Measurements from ENCODE around the gene GRIN2C. TPM values are rescaled to one million over a fixed set of nuclear protein-coding genes. Genes with fewer than 3 reads are reported as not detected.

GRIN2C gene
- total RNA-seq, 2 donors from 2014 or later, result 0.87 TPM; not detected in 1

GRCh38 chr17:74860229-74860871 is 665 bp upstream of the GRIN2C start:
- DNase-seq (ENCODE audit: low spot score in 2 of 2) (peak in 1 of 2 donors; percentile 21), ATAC-seq (peak in 1 of 2 donors; percentile 5)
- H3K36me3 Mint-ChIP-seq, result no peaks in the 10 kb centered on the region
- no peak overlapping the region for H3K27ac Mint-ChIP-seq
- no peaks in the 10 kb centered on the region for H3K9me3 Mint-ChIP-seq

DNA sequence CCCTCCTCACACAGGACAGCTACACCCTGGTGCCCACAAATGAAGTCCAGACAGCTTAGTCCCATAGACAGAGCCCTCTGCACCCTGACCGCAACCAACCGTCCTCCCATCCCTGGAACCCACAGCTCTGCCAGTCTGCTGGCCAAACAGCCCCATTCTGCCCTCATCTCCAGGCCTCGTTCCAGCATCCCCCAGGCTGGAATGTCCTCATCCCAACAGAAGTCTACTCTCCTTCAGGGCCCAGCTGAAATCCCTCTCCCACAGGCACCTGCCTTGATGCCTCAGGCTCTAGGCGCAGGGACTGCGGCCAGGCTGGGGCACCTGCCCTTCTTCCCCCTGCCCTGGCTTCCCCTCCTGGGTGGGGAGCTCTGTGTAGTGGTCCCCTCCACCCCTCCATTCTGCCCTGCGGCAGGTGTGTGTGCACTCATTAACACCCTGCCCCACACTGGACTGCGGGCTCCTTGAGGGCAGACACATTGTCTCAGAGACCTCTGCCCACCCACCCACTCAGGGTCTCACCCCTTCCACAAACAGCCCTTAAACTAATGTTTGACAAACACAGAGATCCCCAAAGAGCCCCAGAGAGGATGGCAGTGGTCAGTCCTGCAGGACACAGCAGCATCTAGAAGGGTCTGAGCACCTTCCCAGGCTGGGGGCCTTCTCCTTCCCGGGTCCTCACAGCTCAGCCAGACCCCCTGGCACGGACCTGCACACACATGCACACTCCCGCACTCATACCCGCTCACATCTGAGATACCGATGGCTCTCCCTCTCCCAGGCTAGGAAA is 820 bp downstream of the GRIN2C start:
- H3K9me3 Mint-ChIP-seq, result no peaks in the 10 kb centered on the region
- no peak for DNase-seq (ENCODE audit: low spot score in 2 of 2)
- no peak overlapping the region for H3K27ac Mint-ChIP-seq
- no peaks in the 10 kb centered on the region for H3K36me3 Mint-ChIP-seq
- ATAC-seq, result no peak

DNA sequence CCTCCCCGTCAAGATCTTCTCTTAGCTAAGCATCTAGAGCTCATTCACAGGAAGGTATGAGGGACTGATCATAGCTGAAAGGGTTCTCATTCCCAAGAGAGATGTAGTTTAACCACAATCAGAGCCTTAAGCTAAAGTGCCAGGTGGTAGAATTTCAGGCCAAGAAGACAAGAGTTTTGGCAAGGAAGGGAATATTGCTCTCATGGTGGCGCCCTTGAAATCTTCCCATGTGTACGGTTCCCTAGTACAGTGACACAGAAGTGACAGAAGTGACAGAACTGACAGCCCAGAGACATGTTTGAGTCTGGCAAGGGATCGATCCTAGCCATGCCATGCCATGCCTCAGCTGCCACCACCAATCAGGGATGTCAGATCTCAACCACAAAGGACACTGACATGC is 2.5 kb downstream of the GRIN2C start:
- no peak for DNase-seq (ENCODE audit: low spot score in 2 of 2)
- no peak overlapping the region for H3K27ac Mint-ChIP-seq
- ATAC-seq, result no peak
- no peaks in the 10 kb centered on the region for H3K36me3 Mint-ChIP-seq
- no peaks in the 10 kb centered on the region for H3K9me3 Mint-ChIP-seq

GRCh38 chr17:74856112-74856511 is 3.6 kb downstream of the GRIN2C start:
- Mint-ChIP-seq H3K36me3 (no peaks in the 10 kb centered on the region), H3K9me3 (no peaks in the 10 kb centered on the region), H3K27ac (no peak overlapping the region)
- DNase-seq (ENCODE audit: low spot score in 2 of 2) (no peak), ATAC-seq (no peak)

DNA sequence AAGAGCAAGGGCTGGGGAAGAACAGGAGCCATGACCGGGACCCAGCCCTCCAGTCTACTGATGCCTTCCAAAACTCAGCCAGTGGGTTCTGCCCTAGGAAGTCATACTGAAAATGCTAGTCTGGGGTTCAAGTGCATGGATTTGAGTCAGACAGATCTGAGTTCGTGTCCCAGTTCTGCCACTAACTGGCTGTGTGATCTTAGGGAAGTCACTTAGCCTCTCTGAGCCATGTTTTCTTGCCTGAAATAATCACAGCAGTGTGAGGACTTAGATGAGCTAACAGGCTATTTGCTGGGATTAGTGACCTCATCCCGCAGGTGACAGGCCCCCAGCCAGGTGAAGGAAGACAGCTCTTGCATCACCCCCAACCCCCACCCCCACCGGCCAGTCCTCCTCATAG is 4.4 kb downstream of the GRIN2C start:
- DNase-seq (ENCODE audit: low spot score in 2 of 2) (no peak), ATAC-seq (no peak)
- no peak overlapping the region for H3K27ac Mint-ChIP-seq
- H3K9me3 Mint-ChIP-seq, result no peaks in the 10 kb centered on the region
- no peaks in the 10 kb centered on the region for H3K36me3 Mint-ChIP-seq

GRCh38 chr17:74854792-74855191 is 4.9 kb downstream of the GRIN2C start:
- DNase-seq (ENCODE audit: low spot score in 2 of 2) (no peak), ATAC-seq (no peak)
- no peak overlapping the region for H3K27ac Mint-ChIP-seq
- H3K36me3 Mint-ChIP-seq, result no peaks in the 10 kb centered on the region
- no peaks in the 10 kb centered on the region for H3K9me3 Mint-ChIP-seq

DNA sequence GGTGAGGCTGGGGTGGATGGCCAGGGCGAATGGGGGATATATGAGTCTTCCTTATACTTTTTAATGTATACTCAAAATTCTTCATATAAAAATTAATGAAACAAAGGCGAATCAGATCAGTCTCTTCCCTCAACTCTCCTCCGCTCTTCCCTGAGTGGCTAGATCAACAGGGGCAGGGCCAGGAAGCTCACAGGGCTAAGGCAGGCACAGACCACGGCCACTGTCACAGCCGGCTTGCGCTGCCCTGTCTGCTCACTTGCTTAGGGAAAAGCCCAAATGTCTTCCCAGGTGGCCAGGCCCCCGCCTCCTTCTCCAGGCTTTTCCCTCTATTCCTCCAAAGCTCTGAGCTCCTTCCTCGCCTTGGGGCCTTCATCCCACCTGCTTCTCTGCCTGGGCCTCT is 6.0 kb downstream of the GRIN2C start:
- ATAC-seq, result no peak
- DNase-seq (ENCODE audit: low spot score in 2 of 2), result no peak
- H3K36me3 Mint-ChIP-seq, result no peaks in the 10 kb centered on the region
- H3K9me3 Mint-ChIP-seq, result no peaks in the 10 kb centered on the region
- H3K27ac Mint-ChIP-seq, result no peak overlapping the region

- peak in 1 of 2 donors; percentile 6 for ATAC-seq
- Mint-ChIP-seq H3K9me3 (no peaks in the 10 kb centered on the region), H3K27ac (no peak overlapping the region), H3K36me3 (no peaks in the 10 kb centered on the region)
- DNase-seq (ENCODE audit: low spot score in 2 of 2), result no peak
These were observed 6.7 kb downstream of the GRIN2C start for GRCh38 chr17:74853048-74853397.

GRCh38 chr17:74852237-74853047 is 7.2 kb downstream of the GRIN2C start:
- ATAC-seq (peak; percentile 53 to 91), DNase-seq (ENCODE audit: low spot score in 2 of 2) (peak in 1 of 2 donors; percentile 76)
- Mint-ChIP-seq H3K36me3 (no peaks in the 10 kb centered on the region), H3K27ac (no peak overlapping the region), H3K9me3 (no peaks in the 10 kb centered on the region)

GRCh38 chr17:74851612-74852236 is 8.0 kb downstream of the GRIN2C start:
- H3K36me3 Mint-ChIP-seq, result no peaks in the 10 kb centered on the region
- DNase-seq (ENCODE audit: low spot score in 2 of 2) (no peak), ATAC-seq (no peak)
- no peak overlapping the region for H3K27ac Mint-ChIP-seq
- H3K9me3 Mint-ChIP-seq, result no peaks in the 10 kb centered on the region

GRCh38 chr17:74850914-74851313 is 8.8 kb downstream of the GRIN2C start:
- H3K36me3 Mint-ChIP-seq, result no peaks in the 10 kb centered on the region
- no peak overlapping the region for H3K27ac Mint-ChIP-seq
- no peaks in the 10 kb centered on the region for H3K9me3 Mint-ChIP-seq
- DNase-seq (ENCODE audit: low spot score in 2 of 2) (no peak), ATAC-seq (no peak)

- no peak overlapping the region for H3K27ac Mint-ChIP-seq
- no peaks in the 10 kb centered on the region for H3K36me3 Mint-ChIP-seq
- no peak for ATAC-seq
- DNase-seq (ENCODE audit: low spot score in 2 of 2), result no peak
- no peaks in the 10 kb centered on the region for H3K9me3 Mint-ChIP-seq
These were observed 9.4 kb downstream of the GRIN2C start for GRCh38 chr17:74850310-74850709.

DNA sequence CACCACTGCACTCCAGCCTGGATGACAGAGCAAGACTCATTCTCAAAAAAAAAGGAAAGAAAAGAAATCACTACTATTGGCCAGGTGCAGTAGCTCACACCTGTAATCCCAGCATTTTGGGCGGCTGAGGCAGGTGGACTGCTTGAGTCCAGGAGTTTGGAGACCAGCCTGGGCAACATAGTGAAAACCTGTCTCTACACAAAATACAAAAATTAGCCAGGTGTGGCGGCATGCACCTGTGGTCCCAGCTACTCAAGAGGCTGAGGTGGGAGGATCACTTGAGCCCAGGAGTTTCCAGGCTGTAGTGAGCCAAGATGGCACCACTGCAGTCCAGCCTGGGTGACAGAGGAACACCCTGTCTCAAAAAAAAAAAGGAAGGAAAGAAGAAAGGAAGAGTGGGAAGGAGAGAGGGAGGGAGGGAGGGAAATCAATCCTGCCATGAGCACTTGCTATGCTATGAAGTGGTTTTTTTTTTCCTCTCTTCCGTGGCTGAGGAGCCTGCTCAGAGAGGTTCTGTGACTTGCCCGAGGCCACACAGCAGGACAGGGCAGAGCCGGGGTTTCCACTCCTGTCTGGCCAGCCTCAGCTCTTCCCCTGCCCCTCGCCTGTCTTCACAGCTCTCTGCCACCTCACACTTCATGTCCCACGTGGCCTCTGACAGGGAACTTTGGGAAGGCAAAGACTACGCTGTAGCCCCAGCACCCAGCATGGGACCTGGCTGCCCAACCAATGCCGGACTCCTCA is 10.9 kb downstream of the GRIN2C start:
- Mint-ChIP-seq H3K9me3 (no peaks in the 10 kb centered on the region), H3K36me3 (no peaks in the 10 kb centered on the region), H3K27ac (no peak overlapping the region)
- ATAC-seq (no peak), DNase-seq (ENCODE audit: low spot score in 2 of 2) (no peak)

DNA sequence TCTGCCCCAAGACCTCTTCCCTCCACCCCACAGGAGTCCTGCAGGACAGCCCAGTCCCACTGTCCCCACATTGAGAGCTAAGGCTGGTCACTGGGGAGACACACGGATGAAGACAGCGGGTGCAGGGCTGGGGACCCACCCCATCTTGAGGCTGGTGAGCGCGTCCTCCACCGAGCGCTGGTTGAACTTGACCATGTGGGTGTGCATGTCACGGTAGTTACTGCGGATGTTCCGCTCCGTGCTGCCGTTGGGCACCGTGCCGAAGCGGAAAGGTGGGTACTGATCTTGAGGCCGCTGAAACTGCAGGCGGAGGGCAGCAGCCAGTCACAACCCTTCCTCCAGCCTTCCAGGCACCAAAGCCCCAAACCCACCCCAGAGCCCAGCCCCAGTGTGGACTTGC is 13.1 kb downstream of the GRIN2C start:
- Mint-ChIP-seq H3K9me3 (no peaks in the 10 kb centered on the region), H3K27ac (no peak overlapping the region), H3K36me3 (no peaks in the 10 kb centered on the region)
- ATAC-seq (no peak), DNase-seq (ENCODE audit: low spot score in 2 of 2) (no peak)

- Mint-ChIP-seq H3K27ac (no peak overlapping the region), H3K9me3 (no peaks in the 10 kb centered on the region), H3K36me3 (no peaks in the 10 kb centered on the region)
- ATAC-seq, result no peak
- DNase-seq (ENCODE audit: low spot score in 2 of 2), result no peak
These were observed 16.4 kb downstream of the GRIN2C start for GRCh38 chr17:74843352-74843627.

- Mint-ChIP-seq H3K27ac (no peak overlapping the region), H3K9me3 (no peaks in the 10 kb centered on the region), H3K36me3 (no peaks in the 10 kb centered on the region)
- DNase-seq (ENCODE audit: low spot score in 2 of 2) (peak in 1 of 2 donors; percentile 38), ATAC-seq (peak; percentile 53 to 69)
These were observed 16.9 kb downstream of the GRIN2C start for GRCh38 chr17:74842599-74843351.

Data from activated naive CD4-positive, alpha-beta T cell treated with anti-CD3 and anti-CD28 coated beads, Interleukin-2, amount 50 U/mL, for 72 hours (primary cell).